ENCODE data around the gene GRXCR2. TPM values are rescaled to one million over a fixed set of nuclear protein-coding genes. Genes with fewer than 3 reads are reported as not detected.

The GRXCR2 gene
- polyA plus RNA-seq, 1 donor from 2014 or later, result not detected

- no peak overlapping the region for H3K4me2 ChIP-seq (ENCODE audit: low read length)
- no peaks in the 10 kb centered on the region for H3K79me2 ChIP-seq (replicated peaks; ENCODE audit: insufficient read depth, low read length)
- no peak overlapping the region for H2AFZ ChIP-seq (ENCODE audit: low read depth, low read length)
- H3K4me3 ChIP-seq (ENCODE audit: low read length), result no peak overlapping the region
- no peaks in the 10 kb centered on the region for H3K9me2 ChIP-seq (ENCODE audit: insufficient read depth, low read length)
- H3F3A ChIP-seq (ENCODE audit: insufficient read depth, low read length, poor library complexity, severe bottlenecking), result no peaks in the 10 kb centered on the region
- no peaks in the 10 kb centered on the region for H3K9me3 ChIP-seq (ENCODE audit: low read length)
- H3K9ac ChIP-seq (ENCODE audit: low read length), result no peak overlapping the region
- TF ChIP-seq TAF1 (IDR thresholded peaks at IDR 0.05; ENCODE audit: low read depth) (no peak), RAD21 (conservative IDR thresholded peaks at IDR 0.05) (no peak), POLR2AphosphoS5 (IDR thresholded peaks at IDR 0.05) (no peak), REST (IDR thresholded peaks at IDR 0.05; ENCODE audit: borderline replicate concordance) (no peak)
- no peak overlapping the region for H3K27ac ChIP-seq (ENCODE audit: low read length)
- no peaks in the 10 kb centered on the region for H4K20me1 ChIP-seq (ENCODE audit: insufficient read depth)
- H3K36me3 ChIP-seq (ENCODE audit: insufficient read depth, low read length), result no peaks in the 10 kb centered on the region
- no peaks in the 10 kb centered on the region for H3K27me3 ChIP-seq (ENCODE audit: insufficient read depth, low read depth, low read length)
Measured at GRCh38 chr5:145863003-145863402, 9.8 kb downstream of the GRXCR2 start.

GRCh38 chr5:145859897-145860296, 12.9 kb downstream of the GRXCR2 start:
- Histone ChIP-seq H4K20me1 (ENCODE audit: insufficient read depth) (no peaks in the 10 kb centered on the region), H3K36me3 (ENCODE audit: insufficient read depth, low read length) (no peaks in the 10 kb centered on the region), H3K9me2 (ENCODE audit: insufficient read depth, low read length) (no peaks in the 10 kb centered on the region), H3K27me3 (ENCODE audit: insufficient read depth, low read depth, low read length) (no peaks in the 10 kb centered on the region), H3K4me3 (ENCODE audit: low read length) (no peak overlapping the region), H3F3A (ENCODE audit: insufficient read depth, low read length, poor library complexity, severe bottlenecking) (no peaks in the 10 kb centered on the region), H3K4me2 (ENCODE audit: low read length) (no peak overlapping the region), H2AFZ (ENCODE audit: low read depth, low read length) (no peak overlapping the region), H3K9me3 (ENCODE audit: low read length) (no peaks in the 10 kb centered on the region), H3K27ac (ENCODE audit: low read length) (no peak overlapping the region), H3K9ac (ENCODE audit: low read length) (no peak overlapping the region), H3K79me2 (replicated peaks; ENCODE audit: insufficient read depth, low read length) (no peaks in the 10 kb centered on the region)
- no peak for TF ChIP-seq CTCF (IDR thresholded peaks at IDR 0.05; ENCODE audit: poor library complexity, severe bottlenecking)
- no peak for TF ChIP-seq EZH2 (IDR thresholded peaks at IDR 0.05; ENCODE audit: borderline replicate concordance, insufficient read depth, low read length, poor library complexity, severe bottlenecking)
- TF ChIP-seq RAD21 (conservative IDR thresholded peaks at IDR 0.05), result no peak
- no peak for TF ChIP-seq TAF1 (IDR thresholded peaks at IDR 0.05; ENCODE audit: low read depth)
- TF ChIP-seq SMC3 (conservative IDR thresholded peaks at IDR 0.05; ENCODE audit: poor library complexity), result no peak
- no peak for TF ChIP-seq POLR2AphosphoS5 (IDR thresholded peaks at IDR 0.05)
- TF ChIP-seq EP300 (conservative IDR thresholded peaks at IDR 0.05; ENCODE audit: poor library complexity, severe bottlenecking), result no peak
- no peak for TF ChIP-seq MXI1 (conservative IDR thresholded peaks at IDR 0.05; ENCODE audit: poor library complexity, severe bottlenecking)
- TF ChIP-seq REST (IDR thresholded peaks at IDR 0.05; ENCODE audit: borderline replicate concordance), result no peak

All from neural cell (in vitro differentiated cells).